GM08714 (cell line): ENCODE measurements around the gene TMED9.

ENCODE experiments used
- H3K4me3 ChIP-seq: fragments of 200-500 bp; sonication (Bioruptor generic); 2 replicates; pipeline ENCODE4 v1.5.1; 2014; ENCODE audit warnings: mild to moderate bottlenecking, low read length, inconsistent platforms
- ZNF274 ChIP-seq: IDR thresholded peaks from 2 replicates; pipeline ENCODE4 v1.6.1; 2012; ENCODE audit warnings: mild to moderate bottlenecking, low read depth, low read length

Gene TMED9

GRCh38 chr5:177592010-177592834, at the start of gene TMED9:
Gene TMED9 (plus strand): TSS chr5:177592203. CDS start chr5:177592215, 12 bp downstream.
- H3K4me3 ChIP-seq, result peak within 1 kb of the TSS; percentile 77
- TF ChIP-seq ZNF274, result no peak

GRCh38 chr5:177542816-177543465, 49.1 kb upstream of the TMED9 start:
- H3K4me3 ChIP-seq, result no peak overlapping the region
- no peak for TF ChIP-seq ZNF274

GRCh38 chr5:177545487-177546257, 46.3 kb upstream of the TMED9 start:
- TF ChIP-seq ZNF274, result no peak
- H3K4me3 ChIP-seq, result no peak overlapping the region

- no peak overlapping the region for H3K4me3 ChIP-seq
- no peak for TF ChIP-seq ZNF274
These were observed 45.7 kb upstream of the TMED9 start for GRCh38 chr5:177546258-177546741.

- no peak for TF ChIP-seq ZNF274
- H3K4me3 ChIP-seq, result no peak overlapping the region
These were observed 44.3 kb upstream of the TMED9 start for GRCh38 chr5:177547736-177548135.

- H3K4me3 ChIP-seq, result no peak overlapping the region
- no peak for TF ChIP-seq ZNF274
These were observed 43.5 kb upstream of the TMED9 start for GRCh38 chr5:177548495-177548894.

- no peak for TF ChIP-seq ZNF274
- no peak overlapping the region for H3K4me3 ChIP-seq
These were observed 41.9 kb upstream of the TMED9 start for GRCh38 chr5:177550122-177550521.

GRCh38 chr5:177552839-177553455, 39.1 kb upstream of the TMED9 start:
- no peak for TF ChIP-seq ZNF274
- peak overlapping the region; percentile 78 for H3K4me3 ChIP-seq

- H3K4me3 ChIP-seq, result peak overlapping the region; percentile 78
- no peak for TF ChIP-seq ZNF274
These were observed 38.2 kb upstream of the TMED9 start for GRCh38 chr5:177553671-177554429.

GRCh38 chr5:177554474-177555111, 37.4 kb upstream of the TMED9 start, which contains the start of gene FAM193B:
Gene FAM193B (minus strand): TSS chr5:177554563. CDS start chr5:177554458, 105 bp downstream.
- no peak for TF ChIP-seq ZNF274
- H3K4me3 ChIP-seq, result peak within 1 kb of the TSS; percentile 78

- H3K4me3 ChIP-seq, result peak overlapping the region; percentile 65; the same call in 1 of the 2 replicates
- no peak for TF ChIP-seq ZNF274
These were observed 36.8 kb upstream of the TMED9 start for GRCh38 chr5:177555228-177555627.

- no peak overlapping the region for H3K4me3 ChIP-seq
- TF ChIP-seq ZNF274, result no peak
These were observed 36.3 kb upstream of the TMED9 start for GRCh38 chr5:177555665-177556064.
